ENCODE data around the gene FRG2B.
"Not testable (repeated sequence)": the region's sequence is repeated elsewhere in the genome, so short reads cannot be mapped to it uniquely, and the experiment has no call there.

DNA sequence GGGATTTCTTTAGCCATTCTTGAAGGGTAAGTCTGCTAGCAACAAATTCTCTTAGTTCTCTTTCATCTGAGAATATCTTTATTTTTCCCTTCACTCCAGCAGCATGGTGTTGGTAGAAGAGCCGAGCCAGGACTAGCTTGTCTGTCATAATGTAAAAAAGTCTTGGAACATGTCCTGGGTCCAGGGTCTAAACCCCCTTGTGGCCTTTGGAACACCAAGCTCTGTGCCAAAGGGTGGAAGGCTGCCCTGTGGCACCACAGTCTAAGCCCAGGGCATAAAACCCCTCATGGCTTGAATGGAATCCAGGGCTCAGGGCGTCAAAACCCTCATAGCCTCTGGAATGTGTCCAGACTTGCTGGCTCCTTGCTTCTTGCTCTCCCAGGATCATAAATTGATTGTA lies 23.2 kb downstream of the FRG2B start:
- not testable (repeated sequence) for TF ChIP-seq CTCF (IDR thresholded peaks at IDR 0.05; ENCODE audit: insufficient read depth, low read length, poor library complexity, severe bottlenecking); EZH2phosphoT487 (conservative IDR thresholded peaks at IDR 0.05; ENCODE audit: low read length)
